Breast epithelium (tissue), 3 donors: ENCODE data around the gene CCDC82.

ENCODE experiments used
- CTCF ChIP-seq, 3 donors: fragments of 450-650 bp; IDR thresholded peaks; one replicate each; pipeline ENCODE4 v1.5.1; 2016 to 2017; ENCODE audit warnings: antibody characterized with exemption in 3 of 3, mild to moderate bottlenecking in 3 of 3, moderate library complexity in 3 of 3
- POLR2A ChIP-seq: fragments of 450-650 bp; IDR thresholded peaks from one replicate; pipeline ENCODE4 v1.6.1; 2016; ENCODE audit warnings: antibody characterized with exemption, mild to moderate bottlenecking, moderate library complexity
- POLR2AphosphoS5 ChIP-seq, 3 donors: sonication (generic); formaldehyde crosslinking; IDR thresholded peaks; one replicate each; pipeline ENCODE4 v1.6.1; 2017; ENCODE audit warnings: antibody characterized with exemption in 3 of 3

- TF ChIP-seq CTCF (IDR thresholded peaks at IDR 0.05): no peak
- TF ChIP-seq POLR2AphosphoS5 (IDR thresholded peaks at IDR 0.05): no peak
- no peak for TF ChIP-seq POLR2A
Observed at GRCh38 chr11:96385187-96385586, 4.5 kb downstream of the CCDC82 start.
